Measurements from ENCODE around the gene CCHCR1. TPM values are rescaled to one million over a fixed set of nuclear protein-coding genes. Genes with fewer than 3 reads are reported as not detected.

CCHCR1 gene
- total and polyA plus RNA-seq, 2 of the 8 experiments (the other 6 are each of a cell fraction or from before 2014, with no cell fraction given): 20.9 to 38.0 TPM

DNA sequence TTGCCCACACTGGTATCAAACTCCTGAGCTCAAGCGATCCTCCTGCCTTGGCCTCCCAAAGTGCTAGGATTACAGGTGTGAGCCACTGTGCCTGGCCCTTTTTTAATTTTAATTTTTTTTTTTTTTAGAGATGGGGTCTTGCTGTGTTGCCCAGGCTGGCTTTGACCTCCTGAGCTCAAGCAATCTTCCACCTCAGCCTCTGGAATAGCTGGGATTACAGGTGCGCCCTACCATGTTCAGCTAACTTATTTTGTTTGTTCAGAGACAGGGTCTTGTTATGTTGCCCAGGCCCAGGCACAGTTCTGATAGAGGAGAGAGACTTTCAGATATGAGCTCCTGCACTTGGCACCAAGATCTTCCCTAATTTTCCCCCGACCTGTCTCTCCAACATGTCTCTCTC lies 26.9 kb downstream of the CCHCR1 start:
- H2AFZ ChIP-seq (ENCODE audit: low read length): no peak overlapping the region
- H4K91ac ChIP-seq (replicated peaks; ENCODE audit: insufficient read length, low read length): no peak overlapping the region
- no peak overlapping the region for H4K8ac ChIP-seq (ENCODE audit: extremely low read depth, insufficient read depth, low read length)
- no peaks in the 10 kb centered on the region for H3K27me3 ChIP-seq (replicated peaks in 1 of 4; ENCODE audit: control insufficient read depth in 3 of 4, extremely low read depth in 1 of 4, insufficient read depth in 3 of 4, low read length in 3 of 4)
- H3K4me1 ChIP-seq (replicated peaks in 1 of 4; ENCODE audit: control insufficient read depth in 3 of 4, insufficient read depth in 4 of 4, low read length in 3 of 4): peaks cover 0 to 3% (median under 1%) of the 10 kb centered on the region in 4 experiments; a peak in 3 of 7 replicates
- no peak overlapping the region for H3K4ac ChIP-seq (replicated peaks; ENCODE audit: insufficient read length, low read depth, low read length)
- no peak overlapping the region for H3K4me2 ChIP-seq (ENCODE audit: insufficient read depth in 1 of 2, low read depth in 2 of 2, low read length in 2 of 2)
- no peak overlapping the region for H2BK12ac ChIP-seq (ENCODE audit: low read depth, low read length)
- 89% methylated on average over 3 of the region's 3 CpGs; no CpG with 5 or more reads in 1 of the 2 experiments for WGBS, 2 experiments (ENCODE audit: extremely low coverage in 1 of 2, insufficient coverage in 1 of 2, insufficient read length in 1 of 2, insufficient replicate concordance in 2 of 2, low coverage in 1 of 2, low lambda C conversion rate in 2 of 2, missing lambda C conversion rate in 1 of 2)
- ChIA-PET CTCF (ENCODE audit: partially characterized antibody) (interaction anchor here (0.7 to 13.5 kb wide), 16 partner anchors 10 to 247 kb away, joined by 3 to 187 read pairs (median 6); partner anchors contain the start of genes C6orf15, CCHCR1, PSORS1C1 and PSORS1C2), POLR2A (ENCODE audit: partially characterized antibody) (interaction anchor here (0.9 to 68.5 kb wide), 2 partner anchors 38 to 515 kb away, joined by 4 to 2251 read pairs; partner anchors contain the start of genes CCHCR1, POU5F1, PSORS1C2 and TCF19)
- H3K23ac ChIP-seq (ENCODE audit: insufficient read length): no peak overlapping the region
- no peaks in the 10 kb centered on the region for H3K79me1 ChIP-seq (ENCODE audit: low read depth, low read length)
- H3K27ac ChIP-seq (ENCODE audit: low read depth, low read length): no peak overlapping the region
- no peaks in the 10 kb centered on the region for H3K23me2 ChIP-seq (ENCODE audit: low read depth, low read length)
- H3K36me3 ChIP-seq (ENCODE audit: control insufficient read depth in 2 of 4, insufficient read depth in 4 of 4, low read length in 3 of 4): no peaks in the 10 kb centered on the region
- no peak overlapping the region for H3K18ac ChIP-seq (ENCODE audit: extremely low read depth, low read length)
- H2BK120ac ChIP-seq (replicated peaks; ENCODE audit: low read depth, low read length): no peak overlapping the region
- no peak overlapping the region for H3K14ac ChIP-seq (ENCODE audit: insufficient read length)
- DNase-seq (ENCODE audit: low read depth in 1 of 2, low spot score in 2 of 2): no peak
- no peak for FAIRE-seq
- no peak overlapping the region for H2BK20ac ChIP-seq (ENCODE audit: low read length)
- H4K20me1 ChIP-seq (replicated peaks in 1 of 2; ENCODE audit: control insufficient read depth in 1 of 2, insufficient read depth in 2 of 2, low read length in 2 of 2): no peaks in the 10 kb centered on the region
- no peaks in the 10 kb centered on the region for H3K9me3 ChIP-seq (ENCODE audit: insufficient read depth in 2 of 2, low read depth in 1 of 2, low read length in 1 of 2)
- no peak overlapping the region for H3K4me3 ChIP-seq (ENCODE audit: extremely low read depth in 1 of 4, insufficient read depth in 2 of 4, low read depth in 3 of 4, low read length in 4 of 4)
- H3K79me2 ChIP-seq (ENCODE audit: control insufficient read depth in 1 of 2, insufficient read depth in 2 of 2, low read length in 2 of 2): no peaks in the 10 kb centered on the region
- H3K9ac ChIP-seq (replicated peaks in 1 of 4; ENCODE audit: extremely low read depth in 1 of 4, low read depth in 3 of 4, low read length in 3 of 4): no peak overlapping the region
- no peak overlapping the region for H2AK5ac ChIP-seq (ENCODE audit: low read depth, low read length)
- H2BK5ac ChIP-seq (ENCODE audit: low read depth, low read length): no peak overlapping the region
- H3K56ac ChIP-seq (replicated peaks; ENCODE audit: insufficient read length, low read depth, low read length): no peak overlapping the region
- no peak overlapping the region for H4K5ac ChIP-seq (ENCODE audit: insufficient read length, low read depth, low read length)
- no peak overlapping the region for H2BK15ac ChIP-seq (ENCODE audit: low read length)
- TF ChIP-seq HDAC6 (IDR thresholded peaks at IDR 0.05; ENCODE audit: low read depth, low read length) (no peak), SRF (IDR thresholded peaks at IDR 0.05; ENCODE audit: low read depth, low read length) (no peak), TAF7 (optimal IDR thresholded peaks at IDR 0.05; ENCODE audit: borderline replicate concordance, low read depth, low read length) (no peak), POLR2AphosphoS5 (IDR thresholded peaks at IDR 0.05; ENCODE audit: low read depth, low read length) (no peak), RBBP5 (IDR thresholded peaks at IDR 0.05; ENCODE audit: borderline replicate concordance, low read depth, low read length) (no peak), ZNF274 (IDR thresholded peaks at IDR 0.05; ENCODE audit: borderline replicate concordance, extremely low read depth, low read length) (no peak), GTF2F1 (IDR thresholded peaks at IDR 0.05; ENCODE audit: borderline replicate concordance, low read depth, low read length) (no peak), PHF8 (conservative IDR thresholded peaks at IDR 0.05; ENCODE audit: low read depth, low read length) (no peak), RFX5 (IDR thresholded peaks at IDR 0.05; ENCODE audit: borderline replicate concordance, low read depth, low read length) (no peak), SUZ12 (IDR thresholded peaks at IDR 0.05; ENCODE audit: low read length) (no peak)
- TF ChIP-seq, protein P1, sequence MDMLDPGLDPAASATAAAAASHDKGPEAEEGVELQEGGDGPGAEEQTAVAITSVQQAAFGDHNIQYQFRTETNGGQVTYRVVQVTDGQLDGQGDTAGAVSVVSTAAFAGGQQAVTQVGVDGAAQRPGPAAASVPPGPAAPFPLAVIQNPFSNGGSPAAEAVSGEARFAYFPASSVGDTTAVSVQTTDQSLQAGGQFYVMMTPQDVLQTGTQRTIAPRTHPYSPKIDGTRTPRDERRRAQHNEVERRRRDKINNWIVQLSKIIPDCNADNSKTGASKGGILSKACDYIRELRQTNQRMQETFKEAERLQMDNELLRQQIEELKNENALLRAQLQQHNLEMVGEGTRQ (IDR thresholded peaks at IDR 0.05; ENCODE audit: low read length): no peak
